Mesendoderm (in vitro differentiated cells): Measurements from ENCODE around the gene NEUROD4. TPM values are rescaled to one million over a fixed set of nuclear protein-coding genes. Genes with fewer than 3 reads are reported as not detected.

Experiments
- DNase-seq: peaks from one replicate; pipeline ENCODE4 v3.0.0; 2013
- H2AK5ac ChIP-seq: 2 replicates; pipeline ENCODE4 v1.6.1; 2013; ENCODE audit warnings: low read length, inconsistent platforms
- H2BK120ac ChIP-seq: 2 replicates; pipeline ENCODE4 v1.6.1; 2013; ENCODE audit warnings: low read depth, mild to moderate bottlenecking, low read length, moderate library complexity, mixed read lengths
- H2BK15ac ChIP-seq: replicated peaks from 2 replicates; pipeline ENCODE4 v1.6.1; 2013; ENCODE audit warnings: low read depth, mild to moderate bottlenecking, moderate library complexity
- H2BK5ac ChIP-seq: 2 replicates; pipeline ENCODE4 v1.6.1; 2013; ENCODE audit warnings: low read length, inconsistent platforms
- H3K18ac ChIP-seq: 2 replicates; pipeline ENCODE4 v1.6.1; 2013; ENCODE audit warnings: mild to moderate bottlenecking, low read length, mixed read lengths
- H3K23ac ChIP-seq: one replicate; pipeline ENCODE4 v1.6.1; 2013; ENCODE audit warnings: low read length
- H3K27ac ChIP-seq: 2 replicates; pipeline ENCODE4 v1.5.1; 2013; ENCODE audit warnings: low read depth, mild to moderate bottlenecking, inconsistent platforms, low read length, moderate library complexity
- H3K27me3 ChIP-seq: 2 replicates; pipeline ENCODE4 v1.6.1; 2013; ENCODE audit warnings: low read length, control low read depth, mild to moderate bottlenecking, inconsistent platforms; ENCODE audit not compliant: insufficient read depth, poor library complexity
- H3K36me3 ChIP-seq: 2 replicates; pipeline ENCODE4 v1.6.1; 2013; ENCODE audit warnings: low read length, inconsistent platforms; ENCODE audit not compliant: control insufficient read depth, insufficient read depth
- H3K4ac ChIP-seq: one replicate; pipeline ENCODE4 v1.6.1; 2013; ENCODE audit warnings: low read depth, mild to moderate bottlenecking, low read length, moderate library complexity
- H3K4me1 ChIP-seq: 2 replicates; pipeline ENCODE4 v1.6.1; 2013; ENCODE audit warnings: low read depth, low read length, inconsistent platforms; ENCODE audit not compliant: control insufficient read depth
- H3K4me2 ChIP-seq: 2 replicates; pipeline ENCODE4 v1.6.1; 2013; ENCODE audit warnings: low read length
- H3K4me3 ChIP-seq: 2 replicates; pipeline ENCODE4 v1.5.1; 2013; ENCODE audit warnings: mild to moderate bottlenecking, low read length
- H3K56ac ChIP-seq: one replicate; pipeline ENCODE4 v1.6.1; 2013; ENCODE audit warnings: low read length
- H3K79me1 ChIP-seq: 2 replicates; pipeline ENCODE4 v1.6.1; 2013; ENCODE audit warnings: low read length, inconsistent platforms
- H3K79me2 ChIP-seq: 2 replicates; pipeline ENCODE4 v1.6.1; 2013; ENCODE audit warnings: mild to moderate bottlenecking, low read length; ENCODE audit not compliant: control insufficient read depth, insufficient read depth
- H3K9ac ChIP-seq: 2 replicates; pipeline ENCODE4 v1.6.1; 2013; ENCODE audit warnings: low read length, inconsistent platforms
- H4K5ac ChIP-seq: one replicate; pipeline ENCODE4 v1.6.1; 2013; ENCODE audit warnings: low read length
- H4K8ac ChIP-seq: one replicate; pipeline ENCODE4 v1.6.1; 2013; ENCODE audit warnings: low read depth, mild to moderate bottlenecking, control low read depth, low read length, moderate library complexity
- WGBS: extraction: QIAGEN DNeasy Blood & Tissue Kit; methylation state at CpG from one replicate; pipeline ENCODE4 v1.1.7; 2013; ENCODE audit warnings: low lambda C conversion rate, missing lambda C conversion rate; ENCODE audit not compliant: insufficient coverage; ENCODE audit errors: extremely low coverage; 5-methylcytosine and 5-hydroxymethylcytosine counted together
- polyA plus RNA-seq, 2 experiments: library from polyadenylated mRNA; stranded (reverse); fragments of 200-250 nt; gene quantifications; one replicate each; pipeline ENCODE4 v1.2.3, GENCODE V29; 2013

Gene NEUROD4, protein sequence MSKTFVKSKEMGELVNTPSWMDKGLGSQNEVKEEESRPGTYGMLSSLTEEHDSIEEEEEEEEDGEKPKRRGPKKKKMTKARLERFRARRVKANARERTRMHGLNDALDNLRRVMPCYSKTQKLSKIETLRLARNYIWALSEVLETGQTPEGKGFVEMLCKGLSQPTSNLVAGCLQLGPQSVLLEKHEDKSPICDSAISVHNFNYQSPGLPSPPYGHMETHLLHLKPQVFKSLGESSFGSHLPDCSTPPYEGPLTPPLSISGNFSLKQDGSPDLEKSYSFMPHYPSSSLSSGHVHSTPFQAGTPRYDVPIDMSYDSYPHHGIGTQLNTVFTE
- not detected for polyA plus RNA-seq (2013, experiment 1 of 2)
- polyA plus RNA-seq (2013, experiment 2 of 2), result not detected

DNA sequence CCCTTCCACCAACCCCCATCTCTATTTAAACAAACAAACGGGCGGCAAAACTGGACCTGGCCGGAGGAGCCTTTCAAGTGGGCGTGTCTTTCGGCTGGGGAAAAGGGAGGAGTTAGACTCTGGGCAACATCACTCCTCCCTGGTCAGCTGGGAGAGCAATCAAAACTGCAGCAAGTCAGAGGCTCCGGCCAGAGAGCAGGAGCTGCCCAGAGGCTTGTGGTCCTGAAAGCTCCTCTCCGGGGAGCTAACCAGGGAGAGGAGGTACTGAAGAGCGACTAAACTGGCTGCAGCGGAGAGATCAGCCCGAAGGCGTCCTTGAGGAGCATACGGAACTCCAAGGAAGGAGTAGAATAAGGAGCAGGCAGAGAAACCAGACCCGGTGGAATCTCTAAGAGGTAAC lies at the start of gene NEUROD4:
TSS of gene NEUROD4 (plus strand) at position 191 of the 400 bp plus-strand sequence. CDS start 6,466 bp downstream, outside the sequence.
- no peaks in the 10 kb centered on the region for H3K4me1 ChIP-seq
- no peak within 1 kb of the TSS for H2BK120ac ChIP-seq
- H3K4ac ChIP-seq, result no peak within 1 kb of the TSS
- H4K8ac ChIP-seq, result no peak within 1 kb of the TSS
- no peak within 1 kb of the TSS for H3K23ac ChIP-seq
- H3K18ac ChIP-seq, result no peak within 1 kb of the TSS
- no peak within 1 kb of the TSS for H2BK5ac ChIP-seq
- no CpG with 5 or more reads among the region's 13 CpGs for WGBS
- H2AK5ac ChIP-seq, result no peak within 1 kb of the TSS
- H3K36me3 ChIP-seq, result no peaks in the 10 kb centered on the region
- H4K5ac ChIP-seq, result no peak within 1 kb of the TSS
- no peaks in the 10 kb centered on the region for H3K79me2 ChIP-seq
- DNase-seq, result peak; percentile 97
- peak within 1 kb of the TSS; percentile 7 for H3K4me2 ChIP-seq
- no peaks in the 10 kb centered on the region for H3K79me1 ChIP-seq
- no peak within 1 kb of the TSS for H3K27ac ChIP-seq
- H3K4me3 ChIP-seq, result no peak within 1 kb of the TSS
- no peak within 1 kb of the TSS for H3K9ac ChIP-seq
- H3K56ac ChIP-seq, result no peak within 1 kb of the TSS
- no peak within 1 kb of the TSS for H2BK15ac ChIP-seq
- H3K27me3 ChIP-seq, result no peaks in the 10 kb centered on the region

- H3K4me2 ChIP-seq, result no peak overlapping the region
- DNase-seq, result no peak
- H3K36me3 ChIP-seq, result no peaks in the 10 kb centered on the region
- H4K5ac ChIP-seq, result no peak overlapping the region
- H2BK5ac ChIP-seq, result no peak overlapping the region
- H2AK5ac ChIP-seq, result no peak overlapping the region
- no peaks in the 10 kb centered on the region for H3K79me1 ChIP-seq
- no peak overlapping the region for H3K4me3 ChIP-seq
- no peaks in the 10 kb centered on the region for H3K4me1 ChIP-seq
- H3K27ac ChIP-seq, result no peak overlapping the region
- H3K56ac ChIP-seq, result no peak overlapping the region
- no peak overlapping the region for H2BK15ac ChIP-seq
- H3K18ac ChIP-seq, result no peak overlapping the region
- WGBS, result no CpG with 5 or more reads among the region's 3 CpGs
- H3K4ac ChIP-seq, result no peak overlapping the region
- H4K8ac ChIP-seq, result no peak overlapping the region
- H3K9ac ChIP-seq, result no peak overlapping the region
- H3K27me3 ChIP-seq, result no peaks in the 10 kb centered on the region
- H3K23ac ChIP-seq, result no peak overlapping the region
- no peak overlapping the region for H2BK120ac ChIP-seq
- H3K79me2 ChIP-seq, result no peaks in the 10 kb centered on the region
Measured at GRCh38 chr12:54970741-54971140, 49.0 kb upstream of the NEUROD4 start.

GRCh38 chr12:54973556-54973955 lies 46.2 kb upstream of the NEUROD4 start:
- H3K4me1 ChIP-seq, result no peaks in the 10 kb centered on the region
- no peaks in the 10 kb centered on the region for H3K27me3 ChIP-seq
- no peak overlapping the region for H3K9ac ChIP-seq
- no peak overlapping the region for H3K4me2 ChIP-seq
- H3K79me1 ChIP-seq, result no peaks in the 10 kb centered on the region
- H3K79me2 ChIP-seq, result no peaks in the 10 kb centered on the region
- H2BK15ac ChIP-seq, result no peak overlapping the region
- H2AK5ac ChIP-seq, result no peak overlapping the region
- no peak overlapping the region for H2BK5ac ChIP-seq
- no peak overlapping the region for H4K5ac ChIP-seq
- no peak for DNase-seq
- WGBS, result no CpG with 5 or more reads among the region's 3 CpGs
- H3K4ac ChIP-seq, result no peak overlapping the region
- H3K23ac ChIP-seq, result no peak overlapping the region
- no peak overlapping the region for H3K56ac ChIP-seq
- H3K36me3 ChIP-seq, result no peaks in the 10 kb centered on the region
- no peak overlapping the region for H3K4me3 ChIP-seq
- no peak overlapping the region for H4K8ac ChIP-seq
- no peak overlapping the region for H2BK120ac ChIP-seq
- H3K27ac ChIP-seq, result no peak overlapping the region
- H3K18ac ChIP-seq, result no peak overlapping the region

GRCh38 chr12:54974279-54974678 lies 45.5 kb upstream of the NEUROD4 start:
- Histone ChIP-seq H2BK15ac (no peak overlapping the region), H3K79me2 (no peaks in the 10 kb centered on the region), H3K9ac (no peak overlapping the region), H3K4me3 (no peak overlapping the region), H3K4me2 (no peak overlapping the region), H3K27ac (no peak overlapping the region), H3K4me1 (no peaks in the 10 kb centered on the region), H3K36me3 (no peaks in the 10 kb centered on the region), H3K18ac (no peak overlapping the region), H2BK5ac (no peak overlapping the region), H2AK5ac (no peak overlapping the region), H3K56ac (no peak overlapping the region), H4K8ac (no peak overlapping the region), H3K23ac (no peak overlapping the region), H4K5ac (no peak overlapping the region), H3K79me1 (no peaks in the 10 kb centered on the region), H2BK120ac (no peak overlapping the region), H3K4ac (no peak overlapping the region), H3K27me3 (no peaks in the 10 kb centered on the region)
- no peak for DNase-seq
- no CpG with 5 or more reads among the region's 12 CpGs for WGBS

DNA sequence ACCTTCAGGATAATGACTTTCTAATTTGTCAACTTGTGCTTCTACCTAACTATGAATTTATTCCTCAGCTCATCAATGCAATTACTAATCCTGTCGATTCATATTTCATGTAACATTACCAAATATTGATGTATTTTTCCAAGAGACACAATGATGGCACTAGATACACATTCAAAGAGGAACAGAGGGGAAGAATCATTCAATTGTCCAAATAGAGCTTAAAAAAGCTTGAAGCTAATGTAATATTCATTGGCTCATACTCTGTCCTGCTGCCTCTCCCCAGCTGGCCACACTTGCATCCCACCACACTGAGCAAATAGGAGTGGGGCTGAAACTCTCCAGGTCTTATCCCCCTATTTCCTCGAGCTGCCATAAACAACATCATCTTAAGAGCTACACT lies 44.5 kb upstream of the NEUROD4 start:
- Histone ChIP-seq H4K8ac (no peak overlapping the region), H3K23ac (no peak overlapping the region), H3K56ac (no peak overlapping the region), H3K79me1 (no peaks in the 10 kb centered on the region), H2BK15ac (no peak overlapping the region), H3K27ac (no peak overlapping the region), H3K4me2 (no peak overlapping the region), H2BK5ac (no peak overlapping the region), H3K4me3 (no peak overlapping the region), H3K27me3 (no peaks in the 10 kb centered on the region), H3K36me3 (no peaks in the 10 kb centered on the region), H2AK5ac (no peak overlapping the region), H3K9ac (no peak overlapping the region), H2BK120ac (no peak overlapping the region), H4K5ac (no peak overlapping the region), H3K18ac (no peak overlapping the region), H3K4ac (no peak overlapping the region), H3K4me1 (no peaks in the 10 kb centered on the region), H3K79me2 (no peaks in the 10 kb centered on the region)
- WGBS, result no CpG with 5 or more reads among the region's 2 CpGs
- DNase-seq, result no peak

DNA sequence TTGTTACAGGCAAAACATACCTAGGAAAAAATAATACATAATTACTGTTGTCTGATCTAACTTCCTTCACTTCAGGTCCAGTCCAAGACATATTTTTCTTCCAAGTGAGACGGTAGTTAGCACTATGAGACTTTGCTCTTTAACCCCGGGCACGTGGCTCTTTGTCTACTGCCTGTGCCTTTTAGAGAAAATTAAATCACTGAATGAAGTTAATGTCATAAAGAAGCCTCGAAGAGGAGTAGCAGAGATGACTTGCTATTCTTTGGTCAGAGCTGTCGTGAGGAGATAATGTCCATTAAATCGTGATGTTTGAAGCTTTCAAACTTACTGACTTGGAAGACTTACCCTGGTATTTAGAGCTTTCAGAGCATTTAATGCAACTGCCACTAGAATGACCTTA lies 43.9 kb upstream of the NEUROD4 start:
- Histone ChIP-seq H4K5ac (no peak overlapping the region), H4K8ac (no peak overlapping the region), H3K79me2 (no peaks in the 10 kb centered on the region), H3K4ac (no peak overlapping the region), H2AK5ac (no peak overlapping the region), H3K9ac (no peak overlapping the region), H3K4me1 (no peaks in the 10 kb centered on the region), H3K27me3 (no peaks in the 10 kb centered on the region), H3K36me3 (no peaks in the 10 kb centered on the region), H2BK15ac (no peak overlapping the region), H3K18ac (no peak overlapping the region), H3K27ac (no peak overlapping the region), H3K79me1 (no peaks in the 10 kb centered on the region), H3K56ac (peak overlapping the region; percentile 38), H2BK5ac (no peak overlapping the region), H2BK120ac (no peak overlapping the region), H3K4me2 (no peak overlapping the region), H3K4me3 (no peak overlapping the region), H3K23ac (no peak overlapping the region)
- DNase-seq, result no peak
- no CpG with 5 or more reads among the region's 6 CpGs for WGBS
